Measurements from ENCODE around the gene ACADVL.
A peak's percentile ranks its signal among the peaks of the same experiment; 100 is the strongest.

Gene ACADVL

DNA sequence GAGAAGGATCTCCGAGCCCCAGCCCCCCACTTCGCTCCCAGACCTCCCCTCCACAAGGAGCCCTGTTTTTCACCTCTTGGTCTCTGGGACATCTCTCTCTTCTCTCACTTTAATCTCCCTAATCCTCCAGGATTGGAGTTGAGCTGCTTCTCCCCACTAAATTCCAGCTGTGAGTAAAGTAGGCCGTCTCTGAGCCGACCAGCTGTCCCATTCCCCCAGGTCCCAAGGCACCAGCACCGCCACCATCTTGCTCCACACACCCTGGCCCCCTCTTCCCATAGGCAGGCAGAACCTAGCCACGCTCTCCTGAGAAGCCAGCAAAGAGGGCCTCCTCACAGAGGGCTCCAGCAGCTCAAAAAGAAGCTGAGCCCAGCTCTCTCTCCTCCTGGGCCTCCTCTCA, 980 bp upstream of the ACADVL start:
- no peaks in the 10 kb centered on the region for H3K9me3 ChIP-seq (ENCODE audit: control insufficient read depth, low read length)
- H3K4me3 ChIP-seq (ENCODE audit: extremely low read depth, insufficient read depth, low read length, poor library complexity, severe bottlenecking): no peak overlapping the region
- H3K27ac ChIP-seq (ENCODE audit: low read depth, low read length, severe bottlenecking): peak overlapping the region; percentile 10
- H3K4me1 ChIP-seq (ENCODE audit: control insufficient read depth, insufficient read depth, low read length, poor library complexity, severe bottlenecking): peaks cover 41% of the 10 kb centered on the region
- H3K36me3 ChIP-seq (ENCODE audit: control insufficient read depth, insufficient read depth, low read length): peaks cover 28% of the 10 kb centered on the region
- WGBS, 2 experiments (ENCODE audit: insufficient coverage in 2 of 2): 68 to 83% methylated on average over 4 of the region's 6 CpGs

DNA sequence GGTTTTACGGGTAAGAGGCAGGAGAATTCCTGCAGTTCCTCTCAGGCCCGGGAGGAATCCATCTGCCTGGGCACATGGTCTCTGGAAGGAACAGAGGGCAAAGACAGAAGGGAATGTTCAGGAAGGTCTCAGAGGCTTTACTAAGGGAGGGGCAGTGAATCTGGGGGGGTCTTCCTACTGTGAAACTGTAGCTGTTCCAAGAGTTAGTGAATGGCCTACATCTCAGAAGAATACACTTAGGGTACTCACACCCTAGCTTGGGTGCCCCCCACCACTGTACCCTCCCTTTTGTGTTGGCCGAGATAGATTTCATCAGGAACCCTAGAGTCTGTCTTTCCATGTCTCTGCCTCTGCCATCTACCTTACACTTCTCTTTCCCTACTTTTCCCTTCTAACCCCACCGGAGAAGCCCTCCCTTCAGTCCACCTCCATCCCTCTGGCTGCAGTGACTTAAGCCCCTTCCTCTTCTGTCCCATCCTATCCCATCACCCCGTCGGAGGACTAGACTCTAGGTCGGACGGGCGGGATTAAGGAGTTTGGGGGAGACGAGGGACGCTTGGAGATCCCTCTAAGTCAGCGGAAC, 418 bp upstream of the ACADVL start:
- peaks cover 33% of the 10 kb centered on the region for H3K36me3 ChIP-seq (ENCODE audit: control insufficient read depth, insufficient read depth, low read length)
- peak overlapping the region; percentile 87 for H3K4me3 ChIP-seq (ENCODE audit: extremely low read depth, insufficient read depth, low read length, poor library complexity, severe bottlenecking)
- no peaks in the 10 kb centered on the region for H3K9me3 ChIP-seq (ENCODE audit: control insufficient read depth, low read length)
- peaks cover 42% of the 10 kb centered on the region for H3K4me1 ChIP-seq (ENCODE audit: control insufficient read depth, insufficient read depth, low read length, poor library complexity, severe bottlenecking)
- H3K27ac ChIP-seq (ENCODE audit: low read depth, low read length, severe bottlenecking): peak overlapping the region; percentile 91
- WGBS, 2 experiments (ENCODE audit: insufficient coverage in 2 of 2): 30 to 32% methylated on average over 4 to 11 of the region's 12 CpGs

DNA sequence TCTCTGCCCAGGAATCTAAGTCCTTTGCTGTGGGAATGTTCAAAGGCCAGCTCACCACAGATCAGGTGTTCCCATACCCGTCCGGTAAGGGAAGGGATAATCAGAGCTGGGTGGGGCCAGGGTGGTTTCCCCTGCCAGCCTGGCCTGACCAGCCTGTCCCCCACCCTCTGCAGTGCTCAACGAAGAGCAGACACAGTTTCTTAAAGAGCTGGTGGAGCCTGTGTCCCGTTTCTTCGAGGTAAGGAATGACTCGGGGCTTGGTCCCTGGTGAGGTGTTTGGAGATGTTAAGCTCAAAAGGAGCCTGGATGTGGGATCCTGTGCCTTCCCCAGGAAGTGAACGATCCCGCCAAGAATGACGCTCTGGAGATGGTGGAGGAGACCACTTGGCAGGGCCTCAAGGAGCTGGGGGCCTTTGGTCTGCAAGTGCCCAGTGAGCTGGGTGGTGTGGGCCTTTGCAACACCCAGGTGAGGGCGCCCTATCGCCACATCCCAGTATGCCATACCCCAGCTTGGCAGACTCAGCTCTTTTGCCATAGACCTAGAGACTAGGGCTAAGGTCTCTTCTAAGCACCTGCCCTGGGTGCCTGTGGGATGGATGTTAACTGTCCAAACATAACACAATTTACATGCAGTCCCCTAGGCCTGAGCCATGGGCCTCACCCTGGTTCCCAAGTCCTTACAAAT, 997 bp downstream of the ACADVL start:
- Histone ChIP-seq H3K27ac (ENCODE audit: low read depth, low read length, severe bottlenecking) (peak overlapping the region; percentile 91), H3K36me3 (ENCODE audit: control insufficient read depth, insufficient read depth, low read length) (peaks cover 47% of the 10 kb centered on the region)

DNA sequence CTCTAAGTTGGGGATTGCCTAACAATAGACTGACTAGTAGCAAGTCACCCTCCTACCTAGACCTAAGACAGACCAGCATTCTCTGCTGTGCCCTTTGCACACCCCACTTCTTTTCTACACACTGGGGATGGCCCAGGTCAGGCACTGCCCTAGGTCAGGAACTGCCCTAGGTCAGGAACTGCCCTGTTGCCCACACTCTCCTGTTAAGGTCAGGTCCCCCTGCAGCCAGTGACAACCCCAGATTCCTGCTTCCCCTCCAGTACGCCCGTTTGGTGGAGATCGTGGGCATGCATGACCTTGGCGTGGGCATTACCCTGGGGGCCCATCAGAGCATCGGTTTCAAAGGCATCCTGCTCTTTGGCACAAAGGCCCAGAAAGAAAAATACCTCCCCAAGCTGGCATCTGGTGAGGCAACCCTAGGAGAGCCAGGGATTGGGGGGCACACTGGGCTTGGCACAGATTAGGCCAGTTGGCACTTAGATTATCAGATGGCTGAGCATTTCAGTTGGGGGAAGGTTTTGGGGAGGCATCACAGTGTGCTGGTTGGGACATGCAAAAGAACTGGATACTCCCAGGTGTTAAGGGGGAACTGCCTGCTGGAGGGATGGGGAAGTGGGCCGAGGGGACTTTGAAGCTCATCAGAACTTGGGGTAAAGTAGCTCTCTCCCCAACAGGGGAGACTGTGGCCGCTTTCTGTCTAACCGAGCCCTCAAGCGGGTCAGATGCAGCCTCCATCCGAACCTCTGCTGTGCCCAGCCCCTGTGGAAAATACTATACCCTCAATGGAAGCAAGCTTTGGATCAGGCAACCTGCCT, 1.7 kb downstream of the ACADVL start:
- Histone ChIP-seq H3K36me3 (ENCODE audit: control insufficient read depth, insufficient read depth, low read length) (peaks cover 54% of the 10 kb centered on the region), H3K4me1 (ENCODE audit: control insufficient read depth, insufficient read depth, low read length, poor library complexity, severe bottlenecking) (peaks cover 40% of the 10 kb centered on the region), H3K27ac (ENCODE audit: low read depth, low read length, severe bottlenecking) (no peak overlapping the region), H3K9me3 (ENCODE audit: control insufficient read depth, low read length) (no peaks in the 10 kb centered on the region), H3K4me3 (ENCODE audit: extremely low read depth, insufficient read depth, low read length, poor library complexity, severe bottlenecking) (peak overlapping the region; percentile 87)
- 96 to 98% methylated on average over 6 to 8 of the region's 10 CpGs for WGBS, 2 experiments (ENCODE audit: insufficient coverage in 2 of 2)

More for the DNA sequence above, 997 bp downstream of the ACADVL start:
- H3K4me3 ChIP-seq (ENCODE audit: extremely low read depth, insufficient read depth, low read length, poor library complexity, severe bottlenecking): peak overlapping the region; percentile 87
- peaks cover 47% of the 10 kb centered on the region for H3K4me1 ChIP-seq (ENCODE audit: control insufficient read depth, insufficient read depth, low read length, poor library complexity, severe bottlenecking)
- no peaks in the 10 kb centered on the region for H3K9me3 ChIP-seq (ENCODE audit: control insufficient read depth, low read length)
- WGBS, 2 experiments (ENCODE audit: insufficient coverage in 2 of 2): 49 to 76% methylated on average over 8 to 10 of the region's 11 CpGs

DNA sequence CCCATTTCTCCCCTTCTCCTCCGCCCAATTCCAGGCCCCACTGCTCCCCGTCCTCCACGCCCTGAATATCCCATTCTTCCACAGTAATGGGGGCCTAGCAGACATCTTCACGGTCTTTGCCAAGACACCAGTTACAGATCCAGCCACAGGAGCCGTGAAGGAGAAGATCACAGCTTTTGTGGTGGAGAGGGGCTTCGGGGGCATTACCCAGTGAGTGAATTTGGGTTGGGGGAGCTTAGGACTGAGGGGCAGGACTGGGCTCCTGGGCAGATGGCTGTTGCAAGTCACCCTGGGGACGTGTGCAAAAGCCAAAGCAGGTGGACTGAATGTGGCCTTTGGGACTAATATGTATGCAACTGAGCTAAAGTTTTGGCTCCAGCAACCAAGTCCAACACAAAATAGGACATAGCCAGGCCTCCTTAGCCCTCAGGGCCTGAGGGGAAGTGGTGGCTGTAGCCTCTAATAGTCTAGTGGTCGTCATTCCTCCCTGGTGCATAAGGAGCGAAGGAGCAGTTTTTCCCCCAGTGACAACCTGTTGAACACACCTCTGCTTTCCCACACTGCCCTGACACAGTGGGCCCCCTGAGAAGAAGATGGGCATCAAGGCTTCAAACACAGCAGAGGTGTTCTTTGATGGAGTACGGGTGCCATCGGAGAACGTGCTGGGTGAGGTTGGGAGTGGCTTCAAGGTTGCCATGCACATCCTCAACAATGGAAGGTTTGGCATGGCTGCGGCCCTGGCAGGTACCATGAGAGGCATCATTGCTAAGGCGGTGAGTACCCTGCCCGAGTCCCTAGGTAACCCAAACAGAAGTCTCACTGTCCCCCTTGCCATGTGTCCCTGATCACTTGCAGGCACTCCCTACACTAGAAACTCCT, 2.6 kb downstream of the ACADVL start:
- H3K27ac ChIP-seq (ENCODE audit: low read depth, low read length, severe bottlenecking): no peak overlapping the region
- no peaks in the 10 kb centered on the region for H3K9me3 ChIP-seq (ENCODE audit: control insufficient read depth, low read length)
- H3K4me1 ChIP-seq (ENCODE audit: control insufficient read depth, insufficient read depth, low read length, poor library complexity, severe bottlenecking): peaks cover 38% of the 10 kb centered on the region
- H3K36me3 ChIP-seq (ENCODE audit: control insufficient read depth, insufficient read depth, low read length): peaks cover 63% of the 10 kb centered on the region
- no peak overlapping the region for H3K4me3 ChIP-seq (ENCODE audit: extremely low read depth, insufficient read depth, low read length, poor library complexity, severe bottlenecking)
- WGBS, 2 experiments (ENCODE audit: insufficient coverage in 2 of 2): 93 to 96% methylated on average over 13 to 14 of the region's 15 CpGs

DNA sequence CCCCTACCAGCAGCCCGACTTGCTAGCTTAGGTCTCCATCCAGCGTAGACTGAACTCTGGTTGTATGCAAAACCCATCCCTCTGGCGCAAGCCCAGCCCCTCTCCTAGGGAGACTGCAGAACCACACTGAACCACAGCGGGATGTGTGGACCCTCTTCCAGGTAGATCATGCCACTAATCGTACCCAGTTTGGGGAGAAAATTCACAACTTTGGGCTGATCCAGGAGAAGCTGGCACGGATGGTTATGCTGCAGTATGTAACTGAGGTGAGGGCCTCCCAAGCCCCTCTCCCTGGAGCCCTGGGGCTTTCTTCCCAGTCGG, 3.2 kb downstream of the ACADVL start:
- Histone ChIP-seq H3K9me3 (ENCODE audit: control insufficient read depth, low read length) (no peaks in the 10 kb centered on the region), H3K4me3 (ENCODE audit: extremely low read depth, insufficient read depth, low read length, poor library complexity, severe bottlenecking) (no peak overlapping the region), H3K36me3 (ENCODE audit: control insufficient read depth, insufficient read depth, low read length) (peaks cover 69% of the 10 kb centered on the region), H3K4me1 (ENCODE audit: control insufficient read depth, insufficient read depth, low read length, poor library complexity, severe bottlenecking) (peaks cover 34% of the 10 kb centered on the region), H3K27ac (ENCODE audit: low read depth, low read length, severe bottlenecking) (no peak overlapping the region)
- 98 to 100% methylated on average over 6 to 7 of the region's 7 CpGs for WGBS, 2 experiments (ENCODE audit: insufficient coverage in 2 of 2)

DNA sequence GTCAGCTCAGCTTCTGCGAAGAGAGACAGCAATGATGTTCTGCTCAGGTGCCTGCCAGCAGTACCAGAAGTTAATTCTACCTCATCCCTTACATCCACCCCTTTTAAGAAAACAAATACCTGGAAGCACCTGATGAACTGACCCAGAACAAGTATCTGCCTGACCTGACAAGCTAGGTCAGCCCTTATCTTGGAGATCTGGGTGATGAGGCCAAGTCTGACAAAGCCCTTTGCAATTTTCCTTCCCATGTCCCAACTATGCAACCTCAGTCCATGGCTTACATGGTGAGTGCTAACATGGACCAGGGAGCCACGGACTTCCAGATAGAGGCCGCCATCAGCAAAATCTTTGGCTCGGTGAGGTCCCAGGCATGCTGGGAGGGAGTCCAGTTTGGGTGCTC, 3.6 kb downstream of the ACADVL start:
- Histone ChIP-seq H3K27ac (ENCODE audit: low read depth, low read length, severe bottlenecking) (no peak overlapping the region), H3K9me3 (ENCODE audit: control insufficient read depth, low read length) (no peaks in the 10 kb centered on the region), H3K4me3 (ENCODE audit: extremely low read depth, insufficient read depth, low read length, poor library complexity, severe bottlenecking) (no peak overlapping the region), H3K36me3 (ENCODE audit: control insufficient read depth, insufficient read depth, low read length) (peaks cover 73% of the 10 kb centered on the region), H3K4me1 (ENCODE audit: control insufficient read depth, insufficient read depth, low read length, poor library complexity, severe bottlenecking) (peaks cover 30% of the 10 kb centered on the region)
- WGBS, 2 experiments (ENCODE audit: insufficient coverage in 2 of 2): 94 to 100% methylated on average over 3 of the region's 4 CpGs

DNA sequence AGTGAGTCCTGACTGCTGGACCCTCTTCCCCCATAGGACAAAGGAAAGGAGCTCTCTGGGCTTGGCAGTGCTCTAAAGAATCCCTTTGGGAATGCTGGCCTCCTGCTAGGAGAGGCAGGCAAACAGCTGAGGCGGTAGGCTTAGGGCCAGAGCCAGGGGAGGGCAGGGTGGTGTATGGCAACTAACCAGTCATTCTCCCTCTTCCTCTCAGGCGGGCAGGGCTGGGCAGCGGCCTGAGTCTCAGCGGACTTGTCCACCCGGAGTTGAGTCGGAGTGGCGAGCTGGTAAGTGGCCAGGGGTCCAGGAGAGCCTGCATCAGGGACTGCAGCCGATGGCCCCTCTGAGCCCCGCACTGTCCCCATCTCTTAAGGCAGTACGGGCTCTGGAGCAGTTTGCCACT, 4.4 kb downstream of the ACADVL start:
- Histone ChIP-seq H3K4me3 (ENCODE audit: extremely low read depth, insufficient read depth, low read length, poor library complexity, severe bottlenecking) (no peak overlapping the region), H3K36me3 (ENCODE audit: control insufficient read depth, insufficient read depth, low read length) (peaks cover 81% of the 10 kb centered on the region), H3K27ac (ENCODE audit: low read depth, low read length, severe bottlenecking) (peak overlapping the region; percentile 29), H3K9me3 (ENCODE audit: control insufficient read depth, low read length) (no peaks in the 10 kb centered on the region), H3K4me1 (ENCODE audit: control insufficient read depth, insufficient read depth, low read length, poor library complexity, severe bottlenecking) (peaks cover 22% of the 10 kb centered on the region)
- WGBS, 2 experiments (ENCODE audit: insufficient coverage in 2 of 2): 96% methylated on average over 4 to 10 of the region's 10 CpGs

DNA sequence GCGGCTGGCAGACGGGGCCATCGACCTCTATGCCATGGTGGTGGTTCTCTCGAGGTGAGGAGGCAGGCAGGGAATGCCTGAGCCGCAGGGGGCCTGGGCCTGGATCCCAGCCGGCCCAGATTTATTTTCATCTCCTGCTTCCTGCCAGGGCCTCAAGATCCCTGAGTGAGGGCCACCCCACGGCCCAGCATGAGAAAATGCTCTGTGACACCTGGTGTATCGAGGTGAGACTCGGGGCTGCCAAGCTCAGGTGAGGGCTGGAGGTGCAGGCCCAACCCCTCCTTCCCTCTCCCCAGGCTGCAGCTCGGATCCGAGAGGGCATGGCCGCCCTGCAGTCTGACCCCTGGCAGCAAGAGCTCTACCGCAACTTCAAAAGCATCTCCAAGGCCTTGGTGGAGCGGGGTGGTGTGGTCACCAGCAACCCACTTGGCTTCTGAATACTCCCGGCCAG, 4.9 kb downstream of the ACADVL start:
- Histone ChIP-seq H3K4me3 (ENCODE audit: extremely low read depth, insufficient read depth, low read length, poor library complexity, severe bottlenecking) (no peak overlapping the region), H3K4me1 (ENCODE audit: control insufficient read depth, insufficient read depth, low read length, poor library complexity, severe bottlenecking) (peaks cover 22% of the 10 kb centered on the region), H3K27ac (ENCODE audit: low read depth, low read length, severe bottlenecking) (no peak overlapping the region), H3K36me3 (ENCODE audit: control insufficient read depth, insufficient read depth, low read length) (peaks cover 86% of the 10 kb centered on the region), H3K9me3 (ENCODE audit: control insufficient read depth, low read length) (no peaks in the 10 kb centered on the region)
- WGBS, 2 experiments (ENCODE audit: insufficient coverage in 2 of 2): 81 to 85% methylated on average over 13 to 14 of the region's 15 CpGs

DNA sequence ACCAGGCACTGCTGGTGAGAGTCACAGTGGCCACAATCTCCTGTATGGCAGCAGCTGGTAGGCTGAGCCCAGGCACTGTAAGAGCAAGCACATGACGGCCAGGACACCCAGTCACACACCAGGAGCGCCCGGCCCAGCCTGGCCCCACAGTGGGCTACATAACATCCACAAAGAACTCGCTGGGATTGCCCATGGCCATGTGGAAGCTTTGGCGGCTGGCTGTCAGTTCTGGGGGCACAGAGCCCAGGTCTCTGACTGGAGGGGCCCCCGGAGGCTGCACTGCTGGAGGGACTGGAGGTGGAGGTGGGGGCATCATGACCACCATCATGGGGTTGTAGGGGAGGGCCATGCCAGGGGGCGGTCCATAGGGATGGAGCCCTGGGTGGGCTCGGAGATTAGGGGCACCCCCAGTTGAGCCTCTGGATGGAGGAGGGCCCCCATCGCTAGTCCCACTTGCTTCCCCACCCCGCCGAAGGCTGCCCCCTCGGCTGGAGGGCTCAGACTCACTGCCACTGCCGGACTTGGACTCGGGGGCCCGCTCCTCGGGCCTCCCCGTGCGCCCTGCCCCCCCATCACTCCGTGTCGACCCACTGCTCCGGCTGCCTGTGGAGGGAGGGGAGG, 6.1 kb downstream of the ACADVL start:
- no peaks in the 10 kb centered on the region for H3K9me3 ChIP-seq (ENCODE audit: control insufficient read depth, low read length)
- H3K4me1 ChIP-seq (ENCODE audit: control insufficient read depth, insufficient read depth, low read length, poor library complexity, severe bottlenecking): peaks cover 18% of the 10 kb centered on the region
- no peak overlapping the region for H3K4me3 ChIP-seq (ENCODE audit: extremely low read depth, insufficient read depth, low read length, poor library complexity, severe bottlenecking)
- peaks cover 98% of the 10 kb centered on the region for H3K36me3 ChIP-seq (ENCODE audit: control insufficient read depth, insufficient read depth, low read length)
- WGBS, 2 experiments (ENCODE audit: insufficient coverage in 2 of 2): 96% methylated on average over 11 to 18 of the region's 21 CpGs
- H3K27ac ChIP-seq (ENCODE audit: low read depth, low read length, severe bottlenecking): no peak overlapping the region
